K562 (cell line): ENCODE measurements around the gene ZNF195.
"Not testable (repeated sequence)": the region's sequence is repeated elsewhere in the genome, so short reads cannot be mapped to it uniquely, and the experiment has no call there.

Experiments used
- CBX5 ChIP-seq: IDR thresholded peaks from 2 replicates; pipeline ENCODE4 v1.6.1; 2014; ENCODE audit warnings: low read depth, borderline replicate concordance
- POLR2AphosphoS5 ChIP-seq: IDR thresholded peaks from 2 replicates; pipeline ENCODE4 v1.6.1; 2011; ENCODE audit warnings: mild to moderate bottlenecking, low read depth, low read length, moderate library complexity; ENCODE audit not compliant: control insufficient read depth, insufficient read depth
- RFX5 ChIP-seq: IDR thresholded peaks from 2 replicates; pipeline ENCODE4 v1.6.1; 2011; ENCODE audit warnings: low read depth, mild to moderate bottlenecking, improper control_type of control experiment, low read length
- RHOXF2B ChIP-seq: fragments of 250-450 bp; sonication (Bioruptor Pico); conservative IDR thresholded peaks from 2 replicates; pipeline ENCODE4 v1.5.1; 2021
- ZBTB40 ChIP-seq, 2 experiments: fragments of 450-650 bp in 1 of 2; sonication (generic) in 1 of 2; formaldehyde crosslinking in 1 of 2; IDR thresholded peaks; 2 replicates each; pipeline versions ENCODE4 v1.7.1 to v1.9.0; 2016 to 2022; ENCODE audit warnings: inconsistent platforms in 1 of 2, mild to moderate bottlenecking in 1 of 2, missing genetic modification reagents in 1 of 2
- TF ChIP-seq, protein P1 (sequence below): sonication (generic); formaldehyde crosslinking; IDR thresholded peaks from 2 replicates; pipeline ENCODE4 v1.9.0; 2022; ENCODE audit warnings: mild to moderate bottlenecking, missing genetic modification reagents

- not testable (repeated sequence) for TF ChIP-seq CBX5; ZBTB40 (IDR thresholded peaks at IDR 0.05); ZBTB40 (CRISPR knock-in tag; IDR thresholded peaks at IDR 0.05); POLR2AphosphoS5; RFX5; RHOXF2B (CRISPR knock-in tag)
- TF ChIP-seq, protein P1, sequence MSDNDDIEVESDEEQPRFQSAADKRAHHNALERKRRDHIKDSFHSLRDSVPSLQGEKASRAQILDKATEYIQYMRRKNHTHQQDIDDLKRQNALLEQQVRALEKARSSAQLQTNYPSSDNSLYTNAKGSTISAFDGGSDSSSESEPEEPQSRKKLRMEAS (CRISPR knock-in tag) = not testable (repeated sequence)
These were observed 29.8 kb upstream of the ZNF195 start for GRCh38 chr11:3408722-3409121.
